GM18861 (cell line): ENCODE results near the gene POGLUT2.
A peak's percentile ranks its signal among the peaks of the same experiment; 100 is the strongest.
"Not testable (repeated sequence)": the region's sequence is repeated elsewhere in the genome, so short reads cannot be mapped to it uniquely, and the experiment has no call there.

Experiments
- ATAC-seq: cut with Tn5 transposase; IDR thresholded peaks from one replicate; pipeline ENCODE4 v1.9.1; 2021; ENCODE audit not compliant: unreplicated experiment

The POGLUT2 gene

DNA sequence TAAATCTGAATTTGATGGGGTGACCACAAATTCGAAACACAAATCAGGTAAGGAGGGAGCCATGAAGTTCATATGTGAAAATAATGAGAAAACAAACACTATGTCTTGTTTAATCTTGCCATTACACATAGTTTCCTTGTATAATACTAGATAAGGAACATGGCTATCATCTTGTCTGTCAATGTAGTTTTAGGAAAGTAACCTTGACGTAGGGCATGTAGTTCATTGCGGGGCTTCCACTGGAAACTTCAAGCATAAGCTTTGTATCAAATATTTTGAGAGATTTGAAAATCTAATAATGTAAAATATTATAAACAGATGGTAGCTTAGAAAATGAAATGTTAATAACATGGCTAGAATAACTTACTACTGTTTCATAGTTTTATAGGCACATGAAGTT is 8.9 kb upstream of the POGLUT2 start:
- ATAC-seq, result no peak

DNA sequence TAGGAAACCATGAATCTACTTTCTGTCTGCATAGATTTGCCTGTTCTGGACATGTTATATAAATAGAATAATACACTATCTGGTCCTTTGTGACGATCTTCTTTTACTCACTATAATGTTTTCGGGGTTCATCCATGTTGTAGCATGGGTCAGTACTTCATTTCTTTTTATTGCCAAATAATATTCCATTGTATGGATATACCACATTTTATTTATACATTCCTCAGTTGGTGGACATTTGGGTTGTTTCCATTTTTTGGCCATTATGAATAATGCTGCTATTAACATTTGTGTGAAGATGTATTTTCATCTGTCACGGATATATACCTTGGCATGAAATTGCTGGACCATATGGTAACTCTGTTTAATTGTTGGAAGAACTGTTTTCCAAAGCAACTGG is 6.9 kb upstream of the POGLUT2 start:
- ATAC-seq, result no peak

DNA sequence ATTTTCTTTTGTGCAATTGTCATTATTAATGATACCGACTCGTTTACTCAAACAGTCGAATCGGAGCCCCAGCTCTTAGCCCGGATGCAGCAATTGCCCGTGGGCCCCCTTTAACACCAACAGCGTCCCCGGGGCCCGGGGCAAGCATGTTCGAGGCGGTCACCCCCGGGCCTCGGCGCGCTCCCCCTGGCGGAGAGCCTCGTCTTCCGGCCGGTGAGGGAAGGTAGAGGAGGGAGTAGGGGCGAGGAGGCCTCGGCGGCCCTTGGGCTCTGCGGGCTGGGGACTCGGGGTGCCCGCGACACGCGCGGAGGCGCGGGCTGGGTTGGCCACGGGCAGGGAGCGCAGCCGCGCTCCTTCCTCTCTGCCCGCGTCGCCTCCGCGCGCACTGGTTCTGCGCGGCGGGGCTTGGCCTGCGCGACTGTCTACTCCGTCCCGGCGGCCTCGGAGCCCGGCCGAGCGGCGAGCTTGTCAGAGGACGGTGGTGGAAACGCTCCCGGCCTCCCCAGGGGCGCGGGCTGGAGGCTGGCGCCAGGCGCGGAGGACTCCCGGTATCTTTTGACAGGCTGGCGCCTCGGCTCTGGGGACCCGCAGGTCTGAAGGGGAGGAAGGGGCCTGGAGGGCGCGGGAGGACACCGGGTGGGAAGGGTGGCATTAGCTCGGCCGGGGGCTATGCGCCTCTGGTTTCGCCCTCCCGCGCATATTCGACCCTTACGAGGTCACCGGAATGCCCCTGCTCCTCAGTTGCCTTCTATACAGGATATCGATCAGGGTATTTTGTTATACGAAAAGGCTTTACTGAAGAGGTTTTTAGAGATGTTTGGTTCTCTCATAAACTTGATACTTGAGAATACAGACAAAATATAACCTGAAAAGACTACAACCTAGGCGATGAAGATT is 1.6 kb upstream of the POGLUT2 start:
- ATAC-seq, result peak; percentile 71

DNA sequence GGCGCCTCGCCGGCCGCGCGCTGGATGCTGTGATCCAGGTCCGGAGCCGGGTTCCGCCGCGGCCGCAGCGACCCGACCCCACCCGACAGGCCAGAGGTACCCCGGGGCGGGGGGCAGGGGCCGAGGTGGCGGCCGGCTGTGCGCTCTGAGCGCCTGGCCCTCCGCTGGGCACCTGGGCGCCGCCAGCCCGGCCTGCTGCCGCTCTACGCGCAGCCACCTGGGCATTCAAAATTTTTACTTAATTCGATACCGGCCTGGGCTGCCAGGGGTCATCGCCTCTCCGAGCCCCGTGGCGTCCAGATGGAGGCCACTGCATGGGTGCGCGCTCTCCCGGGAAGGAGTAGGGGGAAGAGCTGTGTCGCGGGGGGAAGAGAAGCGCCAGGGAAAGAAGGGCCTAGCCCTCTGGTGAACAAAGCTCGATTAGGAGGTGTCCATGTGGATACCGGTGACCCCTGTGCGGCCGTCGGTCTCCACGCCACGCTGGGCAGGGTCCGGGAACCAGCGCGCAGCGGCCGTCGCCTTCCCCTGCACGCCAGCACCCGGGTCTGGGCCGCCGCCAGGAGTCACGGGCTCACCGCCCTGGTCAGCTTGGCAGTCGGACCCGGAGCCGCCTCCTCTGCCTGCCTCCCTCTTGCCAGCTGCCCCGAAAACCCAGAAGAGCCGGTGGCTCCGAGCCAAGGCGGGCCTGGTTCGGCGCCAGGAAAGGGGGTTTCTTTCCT is 809 bp upstream of the POGLUT2 start:
- ATAC-seq, result peak; percentile 0

DNA sequence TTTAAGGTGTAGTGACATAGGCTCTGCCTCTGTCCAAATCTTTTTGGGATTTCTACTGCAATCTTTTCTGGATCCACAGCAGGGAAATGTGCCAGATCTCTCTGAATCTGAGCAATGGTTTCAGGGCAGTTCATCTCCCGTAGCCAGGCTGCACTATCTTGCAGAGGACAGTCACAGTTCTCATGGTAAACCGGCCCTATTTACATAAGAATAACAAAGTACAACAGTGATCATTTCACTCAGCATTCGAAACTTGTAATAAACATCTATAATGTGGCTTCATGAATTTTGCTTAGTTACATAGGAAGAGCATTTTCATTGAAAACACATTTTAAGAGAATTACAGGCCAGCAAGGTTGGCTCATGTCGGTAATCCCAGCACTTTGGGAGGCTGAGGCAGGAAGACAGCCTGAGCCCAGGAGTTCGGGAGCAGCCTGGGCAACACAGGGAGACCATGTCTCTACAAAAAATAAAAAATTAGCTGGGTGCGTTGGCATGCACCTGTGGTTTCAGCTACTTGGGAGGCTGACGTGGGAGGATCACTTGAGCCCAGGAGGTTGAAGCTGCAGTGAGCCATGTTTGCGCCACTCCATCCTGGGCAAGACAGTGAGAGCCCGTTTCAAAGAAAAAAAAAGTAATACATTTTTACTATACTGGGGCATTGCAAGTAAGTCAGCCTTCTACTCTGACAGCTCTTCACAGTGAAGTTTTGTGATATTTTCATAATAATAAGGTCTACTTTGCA is 5.0 kb downstream of the POGLUT2 start:
- no peak for ATAC-seq

DNA sequence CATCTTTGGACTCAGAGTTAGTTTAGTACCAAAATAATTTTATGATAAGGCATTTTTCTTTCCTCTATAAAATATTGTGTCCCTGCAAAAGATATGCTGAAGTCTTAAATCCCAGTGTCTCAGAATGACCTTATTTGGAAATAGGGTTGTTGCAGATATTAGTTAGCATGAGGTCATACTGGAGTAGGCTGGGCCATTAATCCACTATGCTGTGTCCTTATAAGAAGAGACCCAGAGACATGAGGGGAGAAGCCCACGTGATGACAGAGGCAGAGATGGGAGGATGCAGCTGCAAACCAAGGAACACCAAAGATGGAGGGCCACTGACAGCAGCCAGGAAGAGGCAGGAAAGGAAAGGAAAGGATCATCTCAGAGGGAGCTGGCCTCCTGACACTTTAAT is 6.4 kb downstream of the POGLUT2 start:
- no peak for ATAC-seq

DNA sequence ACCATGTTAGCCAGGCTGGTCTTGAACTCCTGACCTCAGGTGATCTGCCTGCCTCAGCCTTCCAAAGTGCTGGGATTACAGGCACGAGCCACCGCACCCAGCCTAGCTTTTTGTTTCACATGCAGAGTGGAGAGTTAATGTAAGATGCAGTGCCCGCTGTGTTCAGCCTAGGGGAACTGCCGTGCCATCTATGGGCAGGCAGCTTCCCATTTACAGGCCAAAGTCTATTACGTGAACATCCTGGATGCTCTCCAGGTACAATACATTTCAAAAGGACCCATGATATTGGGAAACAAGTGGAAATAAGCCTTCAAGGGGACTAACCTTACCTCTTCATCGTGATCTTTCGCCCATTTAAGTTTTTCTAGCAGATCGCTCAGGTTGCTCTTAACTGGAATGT is 10.1 kb downstream of the POGLUT2 start:
- ATAC-seq, result no peak

DNA sequence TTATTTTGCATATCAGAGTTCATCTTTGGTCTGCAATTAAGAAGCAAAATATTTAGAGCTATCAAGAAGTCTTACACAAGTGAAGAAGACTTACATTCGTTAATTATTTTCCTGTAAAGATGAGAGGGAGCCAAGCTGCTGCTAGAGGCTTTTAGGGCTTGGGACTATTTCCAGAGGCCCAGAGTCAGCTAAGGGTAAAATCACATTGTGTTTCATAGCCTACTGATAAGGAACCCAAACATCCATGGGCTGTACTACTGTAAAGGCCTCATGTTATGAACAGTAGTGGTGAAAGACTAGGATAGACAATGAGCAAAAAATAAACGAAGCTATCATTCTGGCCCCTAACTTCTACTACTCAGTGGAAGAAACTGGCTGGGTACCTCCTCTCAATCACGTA is 14.3 kb downstream of the POGLUT2 start:
- no peak for ATAC-seq

DNA sequence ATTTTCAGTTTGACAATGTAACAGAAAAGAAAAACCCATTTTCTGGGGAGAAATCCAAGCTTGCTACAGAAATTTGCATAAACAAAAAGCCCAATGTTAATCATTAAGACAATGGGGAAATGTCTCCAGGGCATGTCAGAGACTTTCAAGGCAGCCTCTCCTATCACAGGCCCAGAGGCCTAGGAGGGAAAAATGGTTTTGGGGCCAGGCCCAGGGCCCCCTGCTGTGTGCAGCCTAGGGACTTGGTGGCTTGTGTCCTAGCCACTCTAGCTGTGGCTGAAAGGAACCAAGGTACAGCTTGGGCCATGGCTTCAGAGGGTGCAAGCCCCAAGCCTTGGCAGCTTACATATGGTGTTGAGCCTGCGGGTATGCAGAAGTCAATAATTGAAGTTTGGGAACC is 17.2 kb downstream of the POGLUT2 start:
- ATAC-seq, result no peak

DNA sequence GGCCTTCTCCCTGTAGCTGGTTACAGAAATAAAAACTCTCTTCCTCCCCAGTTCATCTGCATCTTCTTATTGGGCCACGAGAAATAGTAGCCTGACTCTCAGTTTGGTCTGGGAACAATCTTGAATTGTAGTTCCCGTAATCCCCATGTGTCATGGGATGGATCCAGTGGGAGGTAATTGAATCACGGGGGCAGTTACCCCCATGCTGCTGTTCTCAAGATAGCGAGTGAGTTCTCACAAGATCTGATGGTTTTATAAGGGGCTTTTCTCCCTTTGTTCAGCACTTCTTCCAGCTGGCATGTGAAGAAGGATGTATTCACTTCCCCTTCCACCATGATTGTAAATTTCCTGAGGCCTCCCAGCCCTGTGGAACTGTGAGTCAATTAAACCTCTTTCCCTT is 18.1 kb downstream of the POGLUT2 start:
- not testable (repeated sequence) for ATAC-seq

DNA sequence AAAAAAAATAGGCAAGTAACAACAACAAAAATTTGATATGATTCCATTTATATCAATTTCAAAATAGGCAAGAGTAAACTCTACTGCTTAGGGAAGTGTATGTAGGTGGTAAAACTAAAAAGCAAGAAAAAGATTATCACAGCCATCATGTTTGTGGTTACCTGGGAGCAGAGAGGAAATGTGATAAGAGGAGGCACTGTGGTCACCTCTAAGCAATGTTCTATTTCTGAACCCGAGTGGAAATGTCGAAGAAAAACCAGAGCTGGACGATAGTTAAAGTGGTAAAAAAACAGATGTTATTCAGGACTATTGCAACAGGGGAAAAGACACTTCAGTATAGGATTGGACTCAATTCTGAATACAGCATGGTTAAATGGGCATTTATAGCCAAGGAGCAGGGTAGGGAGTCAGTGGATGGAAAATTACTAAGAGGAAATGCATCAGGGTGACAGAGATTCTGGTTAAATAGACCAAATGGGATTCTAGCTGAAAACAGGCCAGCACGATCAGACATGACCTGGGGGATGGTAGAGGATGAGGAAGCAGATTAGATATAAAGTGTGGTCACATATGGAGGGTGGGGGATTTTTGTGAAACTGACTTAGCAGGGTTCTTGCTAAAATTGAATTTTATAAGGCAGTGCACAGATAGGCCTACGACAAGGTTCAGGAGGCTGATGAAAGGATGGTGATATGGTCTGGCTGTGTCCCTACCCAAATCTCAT is 19.2 kb downstream of the POGLUT2 start:
- ATAC-seq, result no peak

DNA sequence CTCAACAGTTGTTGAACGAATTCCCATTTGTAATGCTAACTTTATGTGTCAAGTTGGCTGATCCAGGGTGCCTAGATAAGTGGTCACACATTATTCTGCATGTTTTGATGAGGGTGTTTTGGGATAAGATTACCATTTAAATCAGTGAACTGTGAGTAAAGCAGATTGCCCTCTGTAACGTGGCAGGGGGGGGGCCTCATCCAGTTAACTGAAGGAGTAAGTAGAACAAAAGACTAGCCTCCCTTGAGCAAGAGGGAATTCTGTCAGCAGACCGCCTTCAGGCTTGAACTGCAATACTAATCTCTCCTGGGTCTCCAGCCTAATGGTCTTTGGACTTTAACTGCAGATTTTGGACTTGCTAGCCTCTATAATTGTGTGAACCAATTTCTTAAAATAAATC is 21.0 kb downstream of the POGLUT2 start:
- ATAC-seq, result no peak

DNA sequence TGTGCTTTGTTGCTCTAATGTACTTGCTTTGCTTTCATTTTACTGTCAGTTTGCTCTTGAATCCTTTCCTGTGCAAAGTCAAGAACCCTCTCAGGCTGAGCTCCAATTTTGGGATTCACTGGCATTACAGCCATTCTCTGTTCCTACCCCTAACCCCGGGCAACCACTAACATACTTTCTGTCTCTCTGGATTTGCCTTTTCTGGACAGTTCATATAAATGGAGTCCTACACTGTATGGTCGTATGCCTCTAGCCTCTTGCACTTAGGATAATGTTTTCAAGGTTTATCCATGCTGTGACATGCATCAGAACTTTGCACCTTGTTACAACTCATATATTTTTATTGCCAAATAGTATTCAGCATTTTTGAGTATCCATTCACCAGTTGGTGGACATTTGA is 22.5 kb downstream of the POGLUT2 start:
- ATAC-seq, result no peak

DNA sequence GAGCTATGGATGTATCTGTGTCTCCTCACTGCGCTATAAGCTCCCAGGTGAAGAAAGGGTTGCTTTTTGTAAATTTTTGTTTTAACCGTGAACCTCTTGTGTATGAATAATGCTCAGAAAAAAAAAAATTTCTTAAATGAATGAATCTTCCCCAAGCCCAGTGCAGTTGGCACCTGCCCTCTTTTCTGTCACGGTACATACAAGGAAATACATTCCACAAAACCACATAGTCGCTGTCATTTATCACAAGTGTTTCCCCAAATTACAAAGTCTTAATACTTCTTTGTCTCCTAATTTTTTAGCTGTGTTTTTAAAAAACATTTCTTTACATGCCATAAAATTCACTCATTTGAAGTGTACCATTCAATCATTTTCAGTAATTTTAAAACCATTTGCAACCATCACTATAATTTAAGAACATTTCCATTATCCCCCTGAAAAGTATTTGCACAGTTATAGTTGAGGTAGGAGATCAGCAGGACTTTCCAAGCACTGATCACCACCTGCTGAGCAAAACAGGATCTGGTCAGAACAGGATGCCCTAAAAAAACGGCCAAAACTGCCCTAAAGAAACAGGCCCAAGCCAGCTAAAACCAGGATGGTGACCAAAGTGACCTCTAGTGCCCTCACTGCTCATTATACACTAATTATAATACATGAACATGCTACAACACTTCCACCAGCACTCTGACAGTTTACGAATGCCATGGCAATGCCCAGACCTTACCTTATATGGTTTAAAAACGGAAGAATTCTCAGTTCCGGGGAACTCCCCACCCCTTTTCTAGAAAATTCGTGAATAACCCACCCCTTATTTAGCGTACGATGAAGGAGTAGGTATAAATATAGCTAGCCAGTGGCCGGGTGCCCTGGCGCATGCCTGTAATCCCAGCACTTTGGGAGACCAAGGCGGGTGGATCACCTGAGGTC is 23.9 kb downstream of the POGLUT2 start:
- ATAC-seq, result no peak

DNA sequence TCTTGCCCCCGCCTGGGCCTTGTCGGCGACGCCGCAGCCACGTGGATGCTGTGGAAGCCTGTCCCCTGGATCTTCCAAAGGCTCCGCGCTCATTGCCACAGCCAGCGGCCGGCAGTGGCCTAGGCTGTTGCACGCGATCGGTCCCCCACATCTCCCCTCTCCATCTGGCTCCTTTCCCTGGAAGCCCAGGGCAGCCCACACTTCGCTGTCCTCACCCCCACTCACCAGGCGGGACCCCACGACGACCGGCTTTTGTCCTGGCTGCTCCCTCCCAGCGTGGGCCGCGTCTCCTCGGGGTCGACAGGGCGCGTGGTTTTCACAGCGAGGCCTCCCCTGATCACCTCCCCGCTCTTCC is 24.6 kb downstream of the POGLUT2 start:
- ATAC-seq, result no peak

DNA sequence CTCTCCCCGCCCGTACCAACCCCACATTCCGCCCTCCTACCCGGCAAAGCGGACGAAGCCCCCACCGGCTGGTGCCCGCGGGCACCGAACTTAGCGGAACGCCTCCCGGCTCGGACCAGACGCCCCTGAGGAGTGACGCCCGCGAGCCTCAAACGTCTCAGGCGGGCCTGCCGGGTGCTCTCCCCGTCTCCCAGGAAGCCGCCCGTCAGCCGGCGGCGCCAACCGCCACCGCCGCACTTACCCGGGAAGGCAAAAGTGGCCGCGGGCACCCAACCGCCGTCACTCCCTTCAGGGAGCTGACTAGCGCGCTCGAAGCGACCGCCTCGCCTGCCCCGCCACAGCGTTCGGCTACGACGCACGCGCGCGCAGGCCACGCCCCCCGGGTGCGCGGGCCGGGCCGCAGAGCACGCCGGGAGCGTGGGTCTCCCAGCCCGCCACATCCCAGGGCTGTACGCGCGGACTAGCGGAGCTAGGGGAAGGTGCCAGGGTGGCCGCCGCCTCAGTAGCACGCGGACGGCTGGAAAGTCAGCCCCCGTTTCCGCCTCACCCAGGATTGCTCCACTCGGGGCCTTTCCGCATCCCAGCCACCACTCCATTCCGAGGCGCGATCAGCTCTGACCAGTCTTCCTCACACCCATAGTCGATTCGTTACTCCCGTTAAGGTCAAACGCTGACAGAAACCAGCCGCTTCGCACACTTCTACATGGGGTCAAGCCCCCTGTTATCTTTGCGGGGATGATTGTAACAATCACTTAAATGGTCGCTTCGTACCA is 25.1 kb downstream of the POGLUT2 start, which contains the start of gene TEX30:
TEX30 (minus strand) TSS at position 346 of the 773 bp plus-strand sequence. CDS start 3,760 bp downstream, outside the sequence.
- peak; percentile 85 for ATAC-seq

DNA sequence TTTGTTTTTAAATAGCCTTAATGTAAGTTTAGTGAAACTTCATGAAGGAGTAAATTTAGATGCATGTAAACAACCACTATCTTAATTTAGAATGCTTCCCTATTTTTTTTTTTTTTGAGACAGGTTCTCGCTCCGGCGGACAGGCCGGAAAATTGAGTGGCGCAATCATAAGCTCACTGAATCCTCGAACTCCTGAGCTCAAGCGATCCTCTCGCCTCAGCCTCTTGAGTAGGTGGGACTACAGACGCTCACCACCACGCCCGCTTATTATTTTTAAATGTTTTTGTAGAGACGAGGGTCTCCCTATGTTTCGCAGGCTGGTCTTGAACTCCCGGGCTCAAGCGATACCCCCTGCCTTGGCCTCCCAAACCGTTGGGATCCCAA is 26.7 kb downstream of the POGLUT2 start:
- no peak for ATAC-seq

DNA sequence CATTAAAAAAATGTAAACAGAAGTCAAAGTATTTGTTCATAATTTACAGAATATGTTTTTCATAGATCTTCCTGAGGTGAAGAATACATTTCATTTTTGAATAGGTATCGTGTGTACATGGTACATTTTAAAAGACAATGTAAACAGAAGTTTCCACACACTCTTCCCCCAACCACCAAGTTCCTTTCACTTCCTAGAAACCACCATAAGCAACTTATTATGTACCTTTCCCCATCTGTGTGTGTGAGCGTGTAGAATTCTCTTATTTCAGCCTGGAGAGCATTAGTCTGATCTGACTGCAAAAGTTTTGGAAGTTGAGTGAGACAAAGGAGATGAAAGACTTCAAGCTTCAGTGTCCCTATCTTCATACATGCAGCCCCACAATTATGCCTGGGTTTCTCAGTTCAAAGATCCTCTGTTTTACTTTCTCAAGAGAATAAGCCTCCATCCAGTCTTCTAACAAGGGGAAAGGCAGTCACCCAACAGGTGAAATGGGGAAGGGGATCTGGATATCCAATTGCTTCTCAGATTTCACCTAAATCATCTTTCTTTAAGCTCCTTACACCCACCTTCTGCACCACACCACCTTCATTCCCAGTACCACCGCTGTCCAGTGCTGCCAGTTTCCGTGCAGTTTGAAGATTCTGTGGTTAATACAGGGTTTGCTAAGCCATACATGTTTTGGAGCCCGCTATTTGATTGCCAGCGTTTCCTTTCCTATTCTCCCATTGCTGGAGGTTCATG is 27.3 kb downstream of the POGLUT2 start:
- no peak for ATAC-seq
